Neuronal stem cell (in vitro differentiated cells): ENCODE data around the gene SUGCT.
A peak's percentile ranks its signal among the peaks of the same experiment; 100 is the strongest.

Experiments
- DNase-seq: peaks from one replicate; pipeline ENCODE4 v3.0.0-alpha.2; 2013; ENCODE audit warnings: low spot score
- H2AFZ ChIP-seq: one replicate; pipeline ENCODE4 v1.6.1; 2013; ENCODE audit warnings: mild to moderate bottlenecking, low read length, inconsistent platforms
- H2AK5ac ChIP-seq: 2 replicates; pipeline ENCODE4 v1.6.1; 2013; ENCODE audit warnings: low read depth, mild to moderate bottlenecking, inconsistent platforms, low read length, moderate library complexity, mixed read lengths
- H2BK120ac ChIP-seq: 2 replicates; pipeline ENCODE4 v1.6.1; 2013; ENCODE audit warnings: low read depth, mild to moderate bottlenecking, inconsistent platforms, low read length, moderate library complexity, mixed read lengths
- H2BK12ac ChIP-seq: one replicate; pipeline ENCODE4 v1.6.1; 2013; ENCODE audit warnings: low read length, inconsistent platforms
- H2BK15ac ChIP-seq: 2 replicates; pipeline ENCODE4 v1.6.1; 2013; ENCODE audit warnings: mild to moderate bottlenecking, low read length, inconsistent platforms, mixed read lengths
- H2BK5ac ChIP-seq: one replicate; pipeline ENCODE4 v1.6.1; 2013; ENCODE audit warnings: inconsistent platforms, mild to moderate bottlenecking, low read length, moderate library complexity
- H3K14ac ChIP-seq: one replicate; pipeline ENCODE4 v1.6.1; 2013; ENCODE audit warnings: low read length, inconsistent platforms
- H3K18ac ChIP-seq: 2 replicates; pipeline ENCODE4 v1.6.1; 2013; ENCODE audit warnings: low read length, inconsistent platforms
- H3K23ac ChIP-seq: 2 replicates; pipeline ENCODE4 v1.6.1; 2013; ENCODE audit warnings: low read depth, mild to moderate bottlenecking, mixed read lengths, low read length, inconsistent platforms; ENCODE audit not compliant: poor library complexity
- H3K27ac ChIP-seq: replicated peaks from 3 replicates; pipeline ENCODE4 v1.5.1; 2013; ENCODE audit warnings: low read length, inconsistent platforms
- H3K27me3 ChIP-seq, 3 experiments: 2 replicates each; pipeline ENCODE4 v1.6.1; 2013; ENCODE audit warnings: low read length in 3 of 3, mild to moderate bottlenecking in 2 of 3, inconsistent platforms in 1 of 3, low read depth in 1 of 3, mixed read lengths in 1 of 3, moderate library complexity in 1 of 3; ENCODE audit not compliant: control insufficient read depth in 3 of 3, insufficient read depth in 3 of 3
- H3K36me3 ChIP-seq, 2 donors: replicated peaks in 1 of 2; 2 replicates each; pipeline ENCODE4 v1.6.1; 2013; ENCODE audit warnings: low read length in 2 of 2; ENCODE audit not compliant: control insufficient read depth in 2 of 2, insufficient read depth in 2 of 2
- H3K4ac ChIP-seq: 2 replicates; pipeline ENCODE4 v1.6.1; 2013; ENCODE audit warnings: inconsistent platforms, mild to moderate bottlenecking, low read length, moderate library complexity
- H3K4me1 ChIP-seq, 2 donors: 1 replicate in 1 of 2; 2 replicates in 1 of 2; pipeline ENCODE4 v1.6.1; 2013; ENCODE audit warnings: low read length in 2 of 2, low read depth in 1 of 2; ENCODE audit not compliant: control insufficient read depth in 2 of 2, insufficient read depth in 1 of 2
- H3K4me2 ChIP-seq: one replicate; pipeline ENCODE4 v1.6.1; 2013; ENCODE audit warnings: mild to moderate bottlenecking, low read length, inconsistent platforms; ENCODE audit not compliant: insufficient read depth, poor library complexity, severe bottlenecking
- H3K4me3 ChIP-seq, 2 donors: 2 replicates each; pipeline ENCODE4 v1.5.1; 2013; ENCODE audit warnings: low read length in 2 of 2, mild to moderate bottlenecking in 2 of 2, inconsistent platforms in 1 of 2, moderate library complexity in 1 of 2
- H3K79me1 ChIP-seq: one replicate; pipeline ENCODE4 v1.6.1; 2013; ENCODE audit warnings: low read depth, mild to moderate bottlenecking, inconsistent platforms, low read length, moderate library complexity
- H3K9ac ChIP-seq: one replicate; pipeline ENCODE4 v1.6.1; 2013; ENCODE audit warnings: mild to moderate bottlenecking, low read depth, low read length, inconsistent platforms; ENCODE audit not compliant: poor library complexity
- H3K9me3 ChIP-seq, 2 donors: replicated peaks in 1 of 2; 2 replicates each; pipeline versions ENCODE3 to v1.6.1; 2013; ENCODE audit warnings: low read length in 2 of 2, mild to moderate bottlenecking in 2 of 2, inconsistent platforms in 1 of 2, low read depth in 1 of 2, mixed read lengths in 1 of 2, moderate library complexity in 1 of 2; ENCODE audit not compliant: control insufficient read depth in 2 of 2, insufficient read depth in 1 of 2
- H4K8ac ChIP-seq: one replicate; pipeline ENCODE4 v1.6.1; 2013; ENCODE audit warnings: low read depth, mild to moderate bottlenecking, inconsistent platforms, low read length, moderate library complexity
- H4K91ac ChIP-seq: one replicate; pipeline ENCODE4 v1.6.1; 2013; ENCODE audit warnings: low read length, low read depth, mild to moderate bottlenecking, inconsistent platforms; ENCODE audit not compliant: poor library complexity
- WGBS, 2 donors: extraction: QIAGEN DNeasy Blood & Tissue Kit; methylation state at CpG; one replicate each; pipeline ENCODE4 v1.1.7; 2013; ENCODE audit warnings: missing lambda C conversion rate in 2 of 2, mixed read lengths in 1 of 2; ENCODE audit not compliant: insufficient read length in 2 of 2, insufficient replicate concordance in 1 of 2; ENCODE audit errors: extremely low coverage in 2 of 2; 5-methylcytosine and 5-hydroxymethylcytosine counted together

The SUGCT gene

DNA sequence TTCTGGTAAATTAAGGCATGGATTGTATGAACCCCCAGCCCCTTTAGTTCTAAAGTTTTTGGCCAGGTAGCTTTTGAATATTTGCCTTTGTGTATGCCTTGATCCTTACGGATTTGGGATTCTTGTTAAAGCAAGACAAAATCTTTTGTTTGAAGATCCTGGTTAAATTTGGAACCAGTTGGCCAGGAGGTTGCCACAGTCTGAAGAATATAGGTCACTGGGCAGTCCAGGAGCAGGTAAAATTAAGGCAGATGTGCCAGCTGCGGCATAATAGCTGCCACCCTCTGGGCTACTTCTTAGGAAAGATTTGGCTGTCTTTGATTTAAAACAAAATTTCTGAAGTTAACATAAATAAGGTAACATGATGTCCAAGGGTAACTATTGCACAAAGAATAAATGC is 192.3 kb downstream of the SUGCT start:
- no peak overlapping the region for H2BK5ac ChIP-seq
- no peak overlapping the region for H4K8ac ChIP-seq
- no peak overlapping the region for H3K18ac ChIP-seq
- H3K9ac ChIP-seq, result no peak overlapping the region
- no peak overlapping the region for H2BK120ac ChIP-seq
- H3K14ac ChIP-seq, result no peak overlapping the region
- no peak overlapping the region for H2BK12ac ChIP-seq
- no peak overlapping the region for H3K23ac ChIP-seq
- H2AK5ac ChIP-seq, result no peak overlapping the region
- DNase-seq, result no peak
- no CpG with 5 or more reads among the region's 2 CpGs for WGBS, 2 donors
- no peak overlapping the region for H2BK15ac ChIP-seq
- H3K4me2 ChIP-seq, result no peak overlapping the region
- H3K4me3 ChIP-seq, result no peak overlapping the region
- H3K4me1 ChIP-seq, result no peaks in the 10 kb centered on the region
- no peaks in the 10 kb centered on the region for H3K79me1 ChIP-seq
- H3K9me3 ChIP-seq, result no peaks in the 10 kb centered on the region
- no peak overlapping the region for H3K27ac ChIP-seq
- no peak overlapping the region for H2AFZ ChIP-seq
- H3K4ac ChIP-seq, result no peak overlapping the region
- no peaks in the 10 kb centered on the region for H3K27me3 ChIP-seq
- no peaks in the 10 kb centered on the region for H3K36me3 ChIP-seq
- no peak overlapping the region for H4K91ac ChIP-seq

DNA sequence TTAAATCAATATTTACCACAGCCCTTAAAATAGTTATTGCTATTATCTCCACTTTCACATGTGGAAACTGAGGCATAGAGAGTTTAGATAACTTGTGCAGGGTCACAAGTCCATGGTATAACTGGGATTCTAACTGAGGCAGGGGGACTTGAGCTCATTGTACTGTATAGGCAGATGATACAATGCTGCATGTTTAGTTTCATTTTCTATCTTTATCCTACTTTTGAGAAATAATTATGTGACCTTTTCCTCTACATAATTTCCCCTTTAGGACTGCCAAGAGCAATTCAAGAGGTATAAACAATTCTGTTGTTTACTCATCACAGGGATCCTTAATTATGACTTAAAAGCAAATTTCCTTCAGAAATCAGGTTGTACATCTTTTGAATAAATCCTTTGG is 193.1 kb downstream of the SUGCT start:
- H3K79me1 ChIP-seq, result no peaks in the 10 kb centered on the region
- H3K18ac ChIP-seq, result no peak overlapping the region
- no peak overlapping the region for H2BK12ac ChIP-seq
- no peak overlapping the region for H3K9ac ChIP-seq
- no peak overlapping the region for H3K23ac ChIP-seq
- H2BK5ac ChIP-seq, result no peak overlapping the region
- no peaks in the 10 kb centered on the region for H3K27me3 ChIP-seq
- no peaks in the 10 kb centered on the region for H3K36me3 ChIP-seq
- no peak overlapping the region for H4K91ac ChIP-seq
- no peak overlapping the region for H2AFZ ChIP-seq
- H3K27ac ChIP-seq, result no peak overlapping the region
- H3K4me1 ChIP-seq, result no peaks in the 10 kb centered on the region
- no peak overlapping the region for H2BK120ac ChIP-seq
- no peak overlapping the region for H3K4ac ChIP-seq
- no peak overlapping the region for H3K4me2 ChIP-seq
- no peak overlapping the region for H2BK15ac ChIP-seq
- H3K14ac ChIP-seq, result no peak overlapping the region
- no peak for DNase-seq
- H2AK5ac ChIP-seq, result no peak overlapping the region
- no peaks in the 10 kb centered on the region for H3K9me3 ChIP-seq
- H3K4me3 ChIP-seq, result no peak overlapping the region
- H4K8ac ChIP-seq, result no peak overlapping the region

GRCh38 chr7:40329601-40330153 is 194.9 kb downstream of the SUGCT start:
- no peak overlapping the region for H2AK5ac ChIP-seq

DNA sequence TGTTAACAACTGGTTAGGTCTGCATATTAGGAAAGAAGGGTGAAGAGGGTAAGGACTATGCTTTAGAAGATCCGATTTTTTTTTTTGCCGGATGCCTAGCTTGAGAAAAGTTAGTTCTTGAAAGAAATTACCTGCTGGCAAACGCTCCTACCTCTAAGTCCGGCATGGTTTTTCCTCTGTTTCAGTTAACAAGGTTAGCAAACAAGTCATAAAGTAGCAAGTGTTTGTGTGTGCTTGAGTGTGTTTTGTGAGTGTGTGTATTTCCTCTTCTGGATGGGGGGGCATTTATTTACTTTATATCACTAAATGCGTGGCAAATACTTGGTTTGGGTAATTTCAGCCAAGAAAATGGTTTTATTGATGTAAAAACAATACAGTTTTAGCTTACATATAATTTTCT is 195.6 kb downstream of the SUGCT start:
- Histone ChIP-seq H3K27ac (no peak overlapping the region), H2BK15ac (no peak overlapping the region), H3K79me1 (no peaks in the 10 kb centered on the region), H3K36me3 (no peaks in the 10 kb centered on the region), H2AFZ (no peak overlapping the region), H3K9ac (no peak overlapping the region), H3K18ac (no peak overlapping the region), H2BK12ac (no peak overlapping the region), H3K4me3 (no peak overlapping the region), H4K8ac (no peak overlapping the region), H2AK5ac (no peak overlapping the region), H2BK120ac (no peak overlapping the region), H3K4me2 (no peak overlapping the region), H3K4me1 (no peaks in the 10 kb centered on the region), H3K4ac (no peak overlapping the region), H3K9me3 (no peaks in the 10 kb centered on the region), H3K27me3 (no peaks in the 10 kb centered on the region), H4K91ac (no peak overlapping the region), H3K23ac (no peak overlapping the region), H3K14ac (no peak overlapping the region), H2BK5ac (no peak overlapping the region)
- no CpG with 5 or more reads among the region's 5 CpGs for WGBS, 2 donors
- no peak for DNase-seq

More at GRCh38 chr7:40329601-40330153, 194.9 kb downstream of the SUGCT start:
- Histone ChIP-seq H3K27ac (no peak overlapping the region), H2AFZ (no peak overlapping the region), H2BK5ac (no peak overlapping the region), H3K4me3 (no peak overlapping the region), H3K18ac (no peak overlapping the region), H3K9me3 (no peaks in the 10 kb centered on the region), H3K4me1 (no peaks in the 10 kb centered on the region), H3K79me1 (no peaks in the 10 kb centered on the region), H2BK12ac (no peak overlapping the region), H3K36me3 (no peaks in the 10 kb centered on the region), H3K4me2 (no peak overlapping the region), H4K8ac (no peak overlapping the region), H3K9ac (no peak overlapping the region), H4K91ac (no peak overlapping the region), H2BK120ac (no peak overlapping the region), H3K14ac (no peak overlapping the region), H3K4ac (no peak overlapping the region), H2BK15ac (no peak overlapping the region), H3K27me3 (no peaks in the 10 kb centered on the region), H3K23ac (no peak overlapping the region)
- DNase-seq, result peak; percentile 51
- WGBS, 2 donors, result no CpG with 5 or more reads among the region's 1 CpG
